Natural killer cell treated with Interleukin-12 subunit alpha and Interleukin-12 subunit beta and Interleukin-15 and Interleukin-18, amount 100 ng/mL, for 72 hours (primary cell): ENCODE data around the gene GABBR2. TPM values are rescaled to one million over a fixed set of nuclear protein-coding genes. Genes with fewer than 3 reads are reported as not detected.

Source experiments
- ATAC-seq, 2 donors: fragments of 150-1000 bp; cut with Tn5 transposase in 1 of 2; sonication (Bioruptor Pico), chemical (Tn5 transposase) in 1 of 2; 2 replicates each; pipeline ENCODE4 v1.10.0; 2021
- DNase-seq: peaks from one replicate; pipeline ENCODE4 v3.0.0; 2022; ENCODE audit warnings: low spot score
- H3K27ac Mint-ChIP-seq, 2 donors: 1 replicate in 1 of 2; 2 replicates in 1 of 2; pipeline ENCODE4 v1.8.0; 2022; ENCODE audit warnings: mixed read lengths in 2 of 2, mild to moderate bottlenecking in 1 of 2, moderate library complexity in 1 of 2
- H3K27me3 Mint-ChIP-seq, 2 donors: 1 replicate in 1 of 2; 2 replicates in 1 of 2; pipeline ENCODE4 v1.8.0; 2022; ENCODE audit warnings: mixed read lengths in 2 of 2
- H3K36me3 Mint-ChIP-seq: one replicate; pipeline ENCODE4 v1.8.0; 2022; ENCODE audit warnings: mixed read lengths
- H3K4me1 Mint-ChIP-seq, 2 donors: 1 replicate in 1 of 2; 2 replicates in 1 of 2; pipeline ENCODE4 v1.8.0; 2022; ENCODE audit warnings: low read depth in 2 of 2, mixed read lengths in 2 of 2, mild to moderate bottlenecking in 1 of 2
- H3K4me3 Mint-ChIP-seq: one replicate; pipeline ENCODE4 v1.8.0; 2022; ENCODE audit warnings: mixed read lengths
- H3K9me3 Mint-ChIP-seq: 2 replicates; pipeline ENCODE4 v1.8.0; 2022; ENCODE audit warnings: mixed read lengths
- total RNA-seq, 2 donors: library from RNA; stranded (reverse); gene quantifications; one replicate each; pipeline ENCODE4 v1.2.3, GENCODE V29; 2022

GABBR2 gene
- total RNA-seq, 2 donors from 2014 or later, result not detected

- Mint-ChIP-seq H3K27me3 (peaks cover 13 to 37% of the 10 kb centered on the region in 2 donors), H3K4me1 (no peaks in the 10 kb centered on the region), H3K36me3 (no peaks in the 10 kb centered on the region), H3K9me3 (no peaks in the 10 kb centered on the region), H3K27ac (no peak overlapping the region), H3K4me3 (no peak overlapping the region)
- no peak for ATAC-seq
- DNase-seq, result no peak
Measured at GRCh38 chr9:98615633-98616032, 93.1 kb downstream of the GABBR2 start.

DNA sequence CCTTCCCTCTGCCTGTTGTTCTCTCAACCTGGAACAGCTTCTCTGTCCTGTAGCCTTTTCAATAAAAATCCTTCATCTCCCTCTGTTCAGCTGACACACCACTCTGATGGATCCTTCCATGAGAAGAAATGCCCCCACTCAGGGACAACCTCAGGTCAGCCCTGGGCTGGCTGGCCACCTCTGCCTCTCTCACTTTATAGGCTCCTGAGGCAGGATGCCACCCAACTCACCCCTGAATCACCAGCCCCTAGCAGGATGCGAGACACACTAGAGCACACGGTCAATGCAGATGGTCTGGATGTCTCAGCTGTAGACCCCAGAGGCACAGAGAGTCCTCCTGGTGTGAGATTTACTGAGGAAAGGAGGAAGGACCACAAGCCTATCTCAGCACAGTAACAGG lies 93.8 kb downstream of the GABBR2 start:
- no peaks in the 10 kb centered on the region for H3K9me3 Mint-ChIP-seq
- peaks cover 10 to 43% of the 10 kb centered on the region in 2 donors for H3K27me3 Mint-ChIP-seq
- H3K4me1 Mint-ChIP-seq, result no peaks in the 10 kb centered on the region
- ATAC-seq (peak in 1 of 2 donors; percentile 54), DNase-seq (no peak)
- no peak overlapping the region for H3K27ac Mint-ChIP-seq
- H3K4me3 Mint-ChIP-seq, result no peak overlapping the region
- no peaks in the 10 kb centered on the region for H3K36me3 Mint-ChIP-seq

GRCh38 chr9:98612061-98612752 lies 96.5 kb downstream of the GABBR2 start:
- H3K4me1 Mint-ChIP-seq, result no peaks in the 10 kb centered on the region
- H3K27ac Mint-ChIP-seq, result no peak overlapping the region
- H3K9me3 Mint-ChIP-seq, result no peaks in the 10 kb centered on the region
- ATAC-seq (peak in 1 of 2 donors; percentile 7), DNase-seq (no peak)
- no peaks in the 10 kb centered on the region for H3K36me3 Mint-ChIP-seq
- H3K4me3 Mint-ChIP-seq, result no peak overlapping the region
- H3K27me3 Mint-ChIP-seq, result peaks cover 10 to 49% of the 10 kb centered on the region in 2 donors

- Mint-ChIP-seq H3K36me3 (no peaks in the 10 kb centered on the region), H3K9me3 (no peaks in the 10 kb centered on the region), H3K4me1 (no peaks in the 10 kb centered on the region), H3K4me3 (no peak overlapping the region), H3K27me3 (peaks cover 12 to 44% of the 10 kb centered on the region in 2 donors), H3K27ac (no peak overlapping the region)
- ATAC-seq (no peak), DNase-seq (no peak)
Measured at GRCh38 chr9:98611319-98611718, 97.4 kb downstream of the GABBR2 start.

GRCh38 chr9:98610711-98611110 lies 98.0 kb downstream of the GABBR2 start:
- H3K4me1 Mint-ChIP-seq, result no peaks in the 10 kb centered on the region
- no peak overlapping the region for H3K4me3 Mint-ChIP-seq
- no peak for ATAC-seq
- no peaks in the 10 kb centered on the region for H3K36me3 Mint-ChIP-seq
- H3K27ac Mint-ChIP-seq, result no peak overlapping the region
- no peak for DNase-seq
- no peaks in the 10 kb centered on the region for H3K9me3 Mint-ChIP-seq
- peaks cover 12 to 42% of the 10 kb centered on the region in 2 donors for H3K27me3 Mint-ChIP-seq

GRCh38 chr9:98610211-98610610 lies 98.5 kb downstream of the GABBR2 start:
- Mint-ChIP-seq H3K4me3 (no peak overlapping the region), H3K4me1 (no peaks in the 10 kb centered on the region), H3K27me3 (peaks cover 9 to 37% of the 10 kb centered on the region in 2 donors), H3K27ac (no peak overlapping the region), H3K36me3 (no peaks in the 10 kb centered on the region), H3K9me3 (no peaks in the 10 kb centered on the region)
- no peak for ATAC-seq
- no peak for DNase-seq

DNA sequence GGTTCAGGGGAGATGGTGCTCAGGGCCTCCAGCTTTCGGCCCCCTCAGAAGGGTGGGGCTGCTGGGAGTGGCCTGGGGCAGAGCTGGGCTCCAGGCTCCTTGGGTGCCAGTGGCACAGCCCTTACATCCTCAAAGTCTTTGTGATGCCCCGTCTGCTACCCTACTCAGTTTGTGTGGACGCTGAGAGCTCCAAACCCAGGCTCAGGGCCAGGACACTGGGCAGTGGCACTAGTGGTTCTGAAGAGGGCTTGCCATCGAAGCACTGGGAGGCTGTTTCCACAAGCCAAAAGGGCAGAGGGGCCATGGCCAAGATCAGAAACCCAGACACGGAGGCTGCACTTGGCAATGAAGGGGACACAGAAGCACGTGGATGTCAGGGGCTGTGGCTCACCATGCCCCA lies 99.1 kb downstream of the GABBR2 start:
- Mint-ChIP-seq H3K27ac (no peak overlapping the region), H3K27me3 (peaks cover 9 to 34% of the 10 kb centered on the region in 2 donors), H3K9me3 (no peaks in the 10 kb centered on the region), H3K36me3 (no peaks in the 10 kb centered on the region), H3K4me1 (no peaks in the 10 kb centered on the region), H3K4me3 (no peak overlapping the region)
- ATAC-seq (no peak), DNase-seq (no peak)

DNA sequence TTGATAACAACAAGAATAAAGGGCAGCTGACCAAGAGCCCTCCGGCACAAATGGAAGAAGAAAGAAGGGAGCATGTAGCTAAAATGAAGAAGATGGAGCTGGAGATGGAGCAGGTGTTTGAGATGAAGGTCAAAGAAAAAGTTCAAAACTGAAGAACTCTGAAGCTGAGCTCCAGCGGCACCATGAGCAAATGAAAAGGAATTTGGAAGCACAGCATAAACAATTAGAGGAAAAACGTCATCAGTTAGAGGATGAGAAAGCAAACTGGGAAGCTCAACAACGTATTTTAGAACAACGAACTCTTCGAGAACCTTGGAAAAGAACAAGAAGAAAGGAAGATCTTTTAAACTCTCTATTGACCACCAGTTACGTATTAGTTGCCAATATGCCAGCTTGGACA lies 100.9 kb downstream of the GABBR2 start:
- no peak for ATAC-seq
- DNase-seq, result no peak
- H3K9me3 Mint-ChIP-seq, result no peaks in the 10 kb centered on the region
- H3K4me3 Mint-ChIP-seq, result no peak overlapping the region
- no peaks in the 10 kb centered on the region for H3K4me1 Mint-ChIP-seq
- no peak overlapping the region for H3K27ac Mint-ChIP-seq
- peaks cover 6 to 28% of the 10 kb centered on the region in 2 donors for H3K27me3 Mint-ChIP-seq
- no peaks in the 10 kb centered on the region for H3K36me3 Mint-ChIP-seq

DNA sequence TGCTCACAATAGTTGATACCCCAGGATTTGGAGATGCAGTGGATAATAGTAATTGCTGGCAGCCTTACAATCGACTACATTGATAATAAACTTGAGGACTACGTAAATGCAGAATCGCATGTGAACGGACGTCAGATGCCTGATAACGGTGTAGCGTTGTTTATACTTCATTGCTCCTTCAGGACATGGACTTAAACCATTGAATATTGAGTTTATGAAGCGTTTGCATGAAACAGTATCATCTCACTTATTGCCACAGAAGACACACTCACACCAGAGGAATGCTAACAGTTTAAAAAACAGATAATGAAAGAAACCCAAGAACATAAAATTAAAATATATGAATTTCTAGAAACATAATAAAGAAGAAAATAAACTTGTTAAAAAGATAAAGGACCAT lies 101.6 kb downstream of the GABBR2 start:
- no peak for ATAC-seq
- Mint-ChIP-seq H3K9me3 (no peaks in the 10 kb centered on the region), H3K27ac (no peak overlapping the region), H3K4me3 (no peak overlapping the region), H3K27me3 (peaks cover 6 to 28% of the 10 kb centered on the region in 2 donors), H3K36me3 (no peaks in the 10 kb centered on the region), H3K4me1 (no peaks in the 10 kb centered on the region)
- no peak for DNase-seq

DNA sequence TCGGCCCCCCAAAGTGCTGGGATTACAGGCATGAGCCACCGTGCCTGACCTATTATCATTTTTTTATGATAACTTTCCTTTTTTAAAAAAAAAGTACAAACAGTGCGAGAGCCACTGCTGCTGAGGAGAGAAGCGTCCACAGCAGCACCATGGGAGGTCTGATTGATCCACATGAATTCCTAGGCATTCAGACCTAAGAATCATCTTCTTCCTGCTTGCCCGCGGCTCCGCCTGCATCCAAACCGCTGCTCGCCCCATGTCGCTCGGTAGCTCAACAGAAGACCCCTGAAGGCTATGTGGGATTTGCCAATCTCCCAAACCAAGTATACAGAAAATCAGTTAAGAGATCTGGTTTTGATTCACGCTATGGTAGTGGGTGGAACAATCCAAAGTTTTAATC lies 102.0 kb downstream of the GABBR2 start:
- DNase-seq (no peak), ATAC-seq (no peak)
- H3K4me3 Mint-ChIP-seq, result no peak overlapping the region
- no peaks in the 10 kb centered on the region for H3K36me3 Mint-ChIP-seq
- H3K27me3 Mint-ChIP-seq, result peaks cover 6 to 28% of the 10 kb centered on the region in 2 donors
- H3K4me1 Mint-ChIP-seq, result no peaks in the 10 kb centered on the region
- H3K9me3 Mint-ChIP-seq, result no peaks in the 10 kb centered on the region
- H3K27ac Mint-ChIP-seq, result no peak overlapping the region

- no peak for DNase-seq
- Mint-ChIP-seq H3K27me3 (peaks cover 6 to 22% of the 10 kb centered on the region in 2 donors), H3K4me1 (no peaks in the 10 kb centered on the region), H3K4me3 (no peak overlapping the region), H3K27ac (no peak overlapping the region), H3K36me3 (no peaks in the 10 kb centered on the region), H3K9me3 (no peaks in the 10 kb centered on the region)
- peak in 1 of 2 donors; percentile 40 for ATAC-seq
Measured at GRCh38 chr9:98605116-98605515, 103.6 kb downstream of the GABBR2 start.

DNA sequence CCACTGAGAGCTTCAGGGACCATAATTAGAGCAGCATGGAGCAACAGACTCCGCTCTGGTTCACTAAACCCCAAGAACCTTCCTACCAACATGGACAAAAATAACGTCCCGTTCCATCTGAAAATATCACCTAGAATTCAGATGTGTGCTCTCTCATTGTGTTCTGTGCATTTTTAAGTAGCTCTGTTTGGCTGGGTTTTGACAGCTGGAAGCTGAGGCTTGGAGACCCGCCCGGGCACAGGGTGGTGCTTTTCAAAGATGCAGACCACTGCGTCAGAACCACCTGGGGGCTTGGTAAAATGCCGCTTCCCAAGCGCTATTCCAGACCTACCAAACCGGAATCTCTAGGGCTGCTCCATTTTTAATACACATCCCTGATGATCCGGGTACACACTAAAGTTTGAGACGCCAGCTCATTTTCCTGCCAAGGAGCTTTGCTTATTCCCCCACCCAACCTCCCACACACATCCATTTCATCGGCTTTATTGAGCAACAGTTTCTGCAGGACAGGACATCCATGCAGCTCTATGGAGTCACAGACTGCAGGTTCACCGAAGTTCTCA lies 104.8 kb downstream of the GABBR2 start:
- Mint-ChIP-seq H3K4me1 (no peaks in the 10 kb centered on the region), H3K9me3 (no peaks in the 10 kb centered on the region), H3K27me3 (peaks cover 9 to 20% of the 10 kb centered on the region in 2 donors), H3K27ac (no peak overlapping the region), H3K4me3 (no peak overlapping the region), H3K36me3 (no peaks in the 10 kb centered on the region)
- DNase-seq (no peak), ATAC-seq (no peak)

DNA sequence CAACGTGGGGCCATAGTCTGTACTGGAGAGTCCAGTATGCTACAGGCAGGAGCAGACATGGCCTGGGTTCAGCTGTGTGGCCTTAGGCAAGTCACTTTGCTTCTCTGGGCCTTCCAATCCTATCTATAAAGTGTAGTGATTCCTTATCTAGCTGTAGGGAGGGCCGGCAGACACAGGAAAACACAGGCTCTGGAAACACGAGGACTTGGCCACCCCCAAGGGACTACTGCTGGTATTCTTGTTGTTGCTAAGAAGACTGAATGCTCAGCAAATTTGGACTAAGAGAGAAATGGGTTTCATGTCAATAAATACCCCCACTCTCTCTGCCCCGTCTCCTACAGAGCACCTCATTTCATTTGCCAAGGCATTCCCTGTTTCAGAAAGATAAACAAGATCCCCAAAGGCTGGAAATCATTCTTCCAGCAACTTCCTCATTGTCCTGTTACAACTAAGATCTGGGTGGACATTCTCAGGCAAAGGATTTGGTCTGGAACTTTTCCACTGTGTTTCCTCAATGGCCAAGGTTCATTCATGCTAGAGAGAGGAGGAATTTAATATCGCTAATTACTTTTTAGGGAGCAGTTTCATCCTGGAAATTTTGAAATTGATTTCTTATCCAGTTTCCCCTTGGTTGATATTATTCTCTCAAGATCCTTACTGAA lies 105.8 kb downstream of the GABBR2 start:
- DNase-seq, result no peak
- Mint-ChIP-seq H3K27ac (no peak overlapping the region), H3K4me3 (no peak overlapping the region), H3K9me3 (no peaks in the 10 kb centered on the region), H3K27me3 (peaks cover 12 to 20% of the 10 kb centered on the region in 2 donors), H3K36me3 (no peaks in the 10 kb centered on the region), H3K4me1 (no peaks in the 10 kb centered on the region)
- no peak for ATAC-seq

DNA sequence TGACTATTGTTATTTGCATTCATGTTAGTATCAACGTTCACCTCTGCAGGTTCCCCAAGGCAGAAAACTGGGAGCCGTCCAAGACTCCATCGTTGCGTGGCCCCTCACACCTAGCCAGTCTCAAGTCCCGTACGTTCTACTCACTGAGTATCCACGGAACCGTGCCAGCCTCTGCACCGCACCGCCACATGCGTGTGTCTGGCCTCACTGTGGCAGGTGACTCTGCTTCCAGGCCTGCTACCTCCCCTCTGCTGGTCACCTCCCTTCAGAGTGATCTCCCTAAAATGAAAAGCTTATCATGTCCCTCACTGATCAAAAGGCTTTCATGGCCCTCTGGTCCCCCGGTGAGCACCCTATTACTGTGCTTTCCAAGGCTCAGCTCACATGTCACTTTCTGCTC lies 108.1 kb downstream of the GABBR2 start:
- H3K36me3 Mint-ChIP-seq, result no peaks in the 10 kb centered on the region

More for the DNA sequence above, 108.1 kb downstream of the GABBR2 start:
- peaks cover 5 to 12% of the 10 kb centered on the region in 2 donors for H3K27me3 Mint-ChIP-seq
- DNase-seq (no peak), ATAC-seq (no peak)
- H3K9me3 Mint-ChIP-seq, result no peaks in the 10 kb centered on the region
- H3K4me3 Mint-ChIP-seq, result no peak overlapping the region
- H3K27ac Mint-ChIP-seq, result no peak overlapping the region
- no peaks in the 10 kb centered on the region for H3K4me1 Mint-ChIP-seq
